RWPE1 (cell line): ENCODE data around the gene SIGLEC7.
"Not testable (repeated sequence)": the region's sequence is repeated elsewhere in the genome, so short reads cannot be mapped to it uniquely, and the experiment has no call there.

Experiments used
- CTCF ChIA-PET: fragments of 350-600 bp; sonication (Branson Sonifier 250); formaldehyde crosslinking; extraction: SDS; loops from one replicate; lab custom pipeline; 2021; lab: Yijun Ruan, JAX
- POLR2A ChIA-PET: fragments of 400-600 bp; formaldehyde crosslinking; extraction: SDS; loops from one replicate; lab custom pipeline; 2020; ENCODE audit warnings: antibody characterized with exemption; ENCODE audit not compliant: low non-redundant PET; lab: Yijun Ruan, JAX
- DNase-seq: peaks from one replicate; pipeline ENCODE4 v3.0.0; 2012; ENCODE audit warnings: low spot score
- H3K27ac ChIP-seq: fragments of 450-650 bp; 2 replicates; pipeline ENCODE4 v1.5.1; 2017
- TF ChIP-seq, protein P1 (sequence below): fragments of 450-650 bp; conservative IDR thresholded peaks from 2 replicates; pipeline ENCODE4 v1.5.1; 2017; ENCODE audit warnings: low read depth, mild to moderate bottlenecking

Gene SIGLEC7

GRCh38 chr19:51168564-51169282, 26.6 kb downstream of the SIGLEC7 start:
- POLR2A ChIA-PET: no interaction called here
- DNase-seq: no peak
- CTCF ChIA-PET: interaction anchor here (0.6 to 1.7 kb wide), 4 partner anchors 87 to 859 kb away, joined by 3 to 6 read pairs (median 3); no protein-coding TSS in a partner anchor
- TF ChIP-seq, protein P1, sequence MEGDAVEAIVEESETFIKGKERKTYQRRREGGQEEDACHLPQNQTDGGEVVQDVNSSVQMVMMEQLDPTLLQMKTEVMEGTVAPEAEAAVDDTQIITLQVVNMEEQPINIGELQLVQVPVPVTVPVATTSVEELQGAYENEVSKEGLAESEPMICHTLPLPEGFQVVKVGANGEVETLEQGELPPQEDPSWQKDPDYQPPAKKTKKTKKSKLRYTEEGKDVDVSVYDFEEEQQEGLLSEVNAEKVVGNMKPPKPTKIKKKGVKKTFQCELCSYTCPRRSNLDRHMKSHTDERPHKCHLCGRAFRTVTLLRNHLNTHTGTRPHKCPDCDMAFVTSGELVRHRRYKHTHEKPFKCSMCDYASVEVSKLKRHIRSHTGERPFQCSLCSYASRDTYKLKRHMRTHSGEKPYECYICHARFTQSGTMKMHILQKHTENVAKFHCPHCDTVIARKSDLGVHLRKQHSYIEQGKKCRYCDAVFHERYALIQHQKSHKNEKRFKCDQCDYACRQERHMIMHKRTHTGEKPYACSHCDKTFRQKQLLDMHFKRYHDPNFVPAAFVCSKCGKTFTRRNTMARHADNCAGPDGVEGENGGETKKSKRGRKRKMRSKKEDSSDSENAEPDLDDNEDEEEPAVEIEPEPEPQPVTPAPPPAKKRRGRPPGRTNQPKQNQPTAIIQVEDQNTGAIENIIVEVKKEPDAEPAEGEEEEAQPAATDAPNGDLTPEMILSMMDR: no peak
- H3K27ac ChIP-seq: no peak overlapping the region

DNA sequence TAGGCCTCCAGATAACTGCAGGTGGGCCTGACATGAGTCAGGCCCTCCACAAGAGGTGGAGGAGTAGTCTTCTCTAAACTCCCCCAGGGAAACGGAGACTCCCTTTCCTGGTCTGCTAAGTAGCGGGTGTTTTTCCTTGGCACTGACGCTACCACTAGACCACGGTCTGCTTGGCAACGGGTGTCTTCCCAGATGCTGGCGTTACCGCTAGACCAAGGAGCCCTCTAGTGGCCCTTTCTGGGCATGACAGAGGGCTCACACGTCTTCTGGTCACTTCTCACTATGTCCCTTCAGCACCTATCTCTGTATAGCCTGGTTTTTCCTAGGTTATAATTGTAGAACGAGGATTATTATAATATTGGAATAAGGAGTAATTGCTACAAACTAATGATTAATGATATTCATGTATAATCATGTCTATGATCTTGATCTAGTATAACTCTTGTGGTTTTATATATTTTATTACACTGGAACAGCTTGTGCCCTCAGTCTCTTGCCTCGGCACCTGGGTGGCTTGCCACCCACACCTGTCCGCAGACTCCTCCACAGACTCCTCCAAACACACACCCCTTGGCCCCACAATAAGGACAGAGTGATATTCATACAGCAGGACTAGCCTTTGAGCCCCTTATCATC, 27.3 kb downstream of the SIGLEC7 start:
- POLR2A ChIA-PET, H3K27ac ChIP-seq, DNase-seq: not testable (repeated sequence)
- TF ChIP-seq, protein P1: peak; percentile 89
- CTCF ChIA-PET: interaction anchor here (0.6 to 1.7 kb wide), 2 partner anchors 148 to 859 kb away, joined by 3 to 6 read pairs; no protein-coding TSS in a partner anchor

- POLR2A ChIA-PET: no interaction called here
- TF ChIP-seq, protein P1: no peak
- DNase-seq: no peak
- no peak overlapping the region for H3K27ac ChIP-seq
- CTCF ChIA-PET: no interaction called here
Measured at GRCh38 chr19:51172223-51172622, 30.1 kb downstream of the SIGLEC7 start.

- DNase-seq: no peak
- POLR2A ChIA-PET: no interaction called here
- TF ChIP-seq, protein P1: no peak
- no peak overlapping the region for H3K27ac ChIP-seq
- CTCF ChIA-PET: interaction anchor here (0.6 to 1.3 kb wide), 2 partner anchors 16 to 44 kb away, joined by 3 to 4 read pairs; no protein-coding TSS in a partner anchor
Measured at GRCh38 chr19:51173681-51174080, 31.6 kb downstream of the SIGLEC7 start.

DNA sequence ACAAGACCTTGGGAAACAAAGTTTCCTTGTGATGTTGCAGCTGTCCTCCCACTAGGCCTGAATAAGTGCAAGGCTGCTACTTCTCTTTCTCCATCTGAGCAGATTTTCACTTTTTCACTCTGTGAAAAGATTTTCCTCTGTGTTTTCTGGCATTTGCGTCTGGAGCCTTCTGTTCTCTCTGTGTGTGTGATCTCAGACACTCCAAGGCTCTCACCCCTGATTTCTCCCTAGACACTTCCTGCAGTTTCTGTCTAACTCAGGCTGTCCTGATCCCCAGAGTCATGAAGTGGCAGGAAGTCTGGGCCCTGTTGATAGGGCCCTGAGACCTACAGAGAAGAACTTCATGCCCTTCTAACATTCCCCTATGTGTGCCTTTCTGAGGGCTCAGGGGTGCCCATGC, 37.2 kb downstream of the SIGLEC7 start:
- CTCF ChIA-PET: no interaction called here
- no peak overlapping the region for H3K27ac ChIP-seq
- no peak for DNase-seq
- POLR2A ChIA-PET: no interaction called here
- TF ChIP-seq, protein P1: no peak

GRCh38 chr19:51181377-51181912, 39.3 kb downstream of the SIGLEC7 start:
- TF ChIP-seq, protein P1: no peak
- CTCF ChIA-PET: no interaction called here
- no peak for DNase-seq
- H3K27ac ChIP-seq: no peak overlapping the region
- POLR2A ChIA-PET: no interaction called here
